Measurements from ENCODE around the gene TSC22D2.

DNA sequence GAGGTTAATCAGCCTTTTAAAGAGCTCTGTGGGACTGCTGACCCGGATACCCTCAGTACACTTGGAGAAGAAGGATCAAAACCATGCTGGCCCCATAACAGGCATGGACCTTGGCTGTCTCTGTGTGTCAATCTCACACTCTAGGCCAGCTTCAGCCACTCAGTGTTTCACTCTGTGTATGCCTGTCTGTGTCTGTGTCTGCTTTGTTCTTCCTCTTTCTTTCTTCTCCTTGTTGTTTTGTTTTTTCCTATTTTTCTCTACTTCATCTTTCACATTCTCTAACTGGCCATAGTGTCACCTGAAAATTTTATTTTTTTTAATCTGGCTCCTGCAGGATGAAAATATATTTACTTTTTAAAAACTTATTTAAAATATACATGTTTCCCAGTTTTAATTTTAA lies 87.1 kb downstream of the TSC22D2 start:
- TF ChIP-seq, protein P1, sequence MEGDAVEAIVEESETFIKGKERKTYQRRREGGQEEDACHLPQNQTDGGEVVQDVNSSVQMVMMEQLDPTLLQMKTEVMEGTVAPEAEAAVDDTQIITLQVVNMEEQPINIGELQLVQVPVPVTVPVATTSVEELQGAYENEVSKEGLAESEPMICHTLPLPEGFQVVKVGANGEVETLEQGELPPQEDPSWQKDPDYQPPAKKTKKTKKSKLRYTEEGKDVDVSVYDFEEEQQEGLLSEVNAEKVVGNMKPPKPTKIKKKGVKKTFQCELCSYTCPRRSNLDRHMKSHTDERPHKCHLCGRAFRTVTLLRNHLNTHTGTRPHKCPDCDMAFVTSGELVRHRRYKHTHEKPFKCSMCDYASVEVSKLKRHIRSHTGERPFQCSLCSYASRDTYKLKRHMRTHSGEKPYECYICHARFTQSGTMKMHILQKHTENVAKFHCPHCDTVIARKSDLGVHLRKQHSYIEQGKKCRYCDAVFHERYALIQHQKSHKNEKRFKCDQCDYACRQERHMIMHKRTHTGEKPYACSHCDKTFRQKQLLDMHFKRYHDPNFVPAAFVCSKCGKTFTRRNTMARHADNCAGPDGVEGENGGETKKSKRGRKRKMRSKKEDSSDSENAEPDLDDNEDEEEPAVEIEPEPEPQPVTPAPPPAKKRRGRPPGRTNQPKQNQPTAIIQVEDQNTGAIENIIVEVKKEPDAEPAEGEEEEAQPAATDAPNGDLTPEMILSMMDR (conservative IDR thresholded peaks at IDR 0.05): no peak
- no peak for TF ChIP-seq ZFX (IDR thresholded peaks at IDR 0.05)
